Measurements from ENCODE around the gene C1orf216.
"Not testable (repeated sequence)": the region's sequence is repeated elsewhere in the genome, so short reads cannot be mapped to it uniquely, and the experiment has no call there.

C1orf216 gene

GRCh38 chr1:35726450-35727433, 8.1 kb upstream of the C1orf216 start:
- H3K4me1 ChIP-seq (ENCODE audit: control insufficient read depth in 5 of 5, insufficient read depth in 5 of 5, low read length in 5 of 5), result peaks cover 0 to 4% (median 0%) of the 10 kb centered on the region in 5 donors
- no peak overlapping the region for H3K9ac ChIP-seq (ENCODE audit: low read length in 5 of 5)
- no peak overlapping the region for H3K4me3 ChIP-seq (ENCODE audit: low read depth in 1 of 5, low read length in 5 of 5)
- no peaks in the 10 kb centered on the region for H3K9me3 ChIP-seq (ENCODE audit: control insufficient read depth in 5 of 5, low read length in 5 of 5)
- no peaks in the 10 kb centered on the region for H3K27me3 ChIP-seq (ENCODE audit: control insufficient read depth in 5 of 5, insufficient read depth in 4 of 5, low read length in 5 of 5)
- H3K27ac ChIP-seq (ENCODE audit: low read depth, low read length), result no peak overlapping the region
- H3K36me3 ChIP-seq (ENCODE audit: control insufficient read depth in 5 of 5, insufficient read depth in 5 of 5, low read length in 5 of 5), result no peaks in the 10 kb centered on the region

GRCh38 chr1:35725596-35725995, 6.9 kb upstream of the C1orf216 start:
- Histone ChIP-seq H3K9me3 (ENCODE audit: control insufficient read depth in 5 of 5, low read length in 5 of 5) (no peaks in the 10 kb centered on the region), H3K4me1 (ENCODE audit: control insufficient read depth in 5 of 5, insufficient read depth in 5 of 5, low read length in 5 of 5) (peaks cover 0 to 4% (median 0%) of the 10 kb centered on the region in 5 donors), H3K9ac (ENCODE audit: low read length in 5 of 5) (peak overlapping the region in 1 of 5 donors; percentile 4), H3K36me3 (ENCODE audit: control insufficient read depth in 5 of 5, insufficient read depth in 5 of 5, low read length in 5 of 5) (no peaks in the 10 kb centered on the region), H3K27me3 (ENCODE audit: control insufficient read depth in 5 of 5, insufficient read depth in 4 of 5, low read length in 5 of 5) (no peaks in the 10 kb centered on the region), H3K27ac (ENCODE audit: low read depth, low read length) (no peak overlapping the region), H3K4me3 (ENCODE audit: low read depth in 1 of 5, low read length in 5 of 5) (no peak overlapping the region)

- Histone ChIP-seq H3K4me3 (ENCODE audit: low read depth in 1 of 5, low read length in 5 of 5) (peak overlapping the region; percentile 85 to 94 (median 91)), H3K27me3 (ENCODE audit: control insufficient read depth in 5 of 5, insufficient read depth in 4 of 5, low read length in 5 of 5) (no peaks in the 10 kb centered on the region), H3K9me3 (ENCODE audit: control insufficient read depth in 5 of 5, low read length in 5 of 5) (no peaks in the 10 kb centered on the region)
Measured at GRCh38 chr1:35717911-35718476, 690 bp downstream of the C1orf216 start.

DNA sequence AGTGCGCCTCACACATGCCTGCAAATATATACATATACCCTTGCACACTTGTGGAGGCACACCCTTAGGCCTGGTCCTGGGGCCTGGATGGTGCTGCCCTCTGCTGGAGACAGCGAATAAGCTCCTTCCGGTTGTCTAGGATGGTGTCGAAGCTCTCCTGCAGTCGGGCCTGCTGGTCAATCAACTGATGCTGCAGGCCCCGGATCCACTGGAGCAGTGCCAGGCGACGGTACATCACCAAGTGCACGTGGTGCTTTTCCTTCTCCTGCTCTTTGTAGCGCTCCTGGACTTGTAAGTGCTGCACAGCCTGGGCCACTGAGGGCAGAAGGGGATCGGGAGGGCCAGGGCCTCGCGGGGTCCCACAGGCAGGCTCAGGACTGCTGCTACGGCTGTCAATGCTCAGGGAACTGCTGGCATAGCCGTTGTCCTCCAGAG, 3.1 kb downstream of the C1orf216 start:
- Histone ChIP-seq H3K27ac (ENCODE audit: low read depth, low read length) (no peak overlapping the region), H3K36me3 (ENCODE audit: control insufficient read depth in 5 of 5, insufficient read depth in 5 of 5, low read length in 5 of 5) (peaks cover 0 to 31% (median 18%) of the 10 kb centered on the region in 5 donors), H3K4me1 (ENCODE audit: control insufficient read depth in 5 of 5, insufficient read depth in 5 of 5, low read length in 5 of 5) (peaks cover 7 to 41% (median 37%) of the 10 kb centered on the region in 5 donors), H3K27me3 (ENCODE audit: control insufficient read depth in 5 of 5, insufficient read depth in 4 of 5, low read length in 5 of 5) (no peaks in the 10 kb centered on the region), H3K4me3 (ENCODE audit: low read depth in 1 of 5, low read length in 5 of 5) (peak overlapping the region in 3 of 5 donors; percentile 1 to 15 (median 13)), H3K9me3 (ENCODE audit: control insufficient read depth in 5 of 5, low read length in 5 of 5) (no peaks in the 10 kb centered on the region), H3K9ac (ENCODE audit: low read length in 5 of 5) (no peak overlapping the region)

More at GRCh38 chr1:35717911-35718476, 690 bp downstream of the C1orf216 start:
- Histone ChIP-seq H3K27ac (ENCODE audit: low read depth, low read length) (peak overlapping the region; percentile 83), H3K4me1 (ENCODE audit: control insufficient read depth in 5 of 5, insufficient read depth in 5 of 5, low read length in 5 of 5) (peaks cover 7 to 41% (median 37%) of the 10 kb centered on the region in 5 donors), H3K9ac (ENCODE audit: low read length in 5 of 5) (peak overlapping the region; percentile 71 to 98 (median 84)), H3K36me3 (ENCODE audit: control insufficient read depth in 5 of 5, insufficient read depth in 5 of 5, low read length in 5 of 5) (peaks cover 0 to 31% (median 18%) of the 10 kb centered on the region in 5 donors)

GRCh38 chr1:35714921-35715567, 3.6 kb downstream of the C1orf216 start:
- Histone ChIP-seq H3K9me3 (ENCODE audit: control insufficient read depth in 5 of 5, low read length in 5 of 5) (no peaks in the 10 kb centered on the region), H3K27ac (ENCODE audit: low read depth, low read length) (no peak overlapping the region), H3K4me3 (ENCODE audit: low read depth in 1 of 5, low read length in 5 of 5) (peak overlapping the region in 3 of 5 donors; percentile 1 to 15 (median 13)), H3K27me3 (ENCODE audit: control insufficient read depth in 5 of 5, insufficient read depth in 4 of 5, low read length in 5 of 5) (no peaks in the 10 kb centered on the region), H3K36me3 (ENCODE audit: control insufficient read depth in 5 of 5, insufficient read depth in 5 of 5, low read length in 5 of 5) (peaks cover 0 to 31% (median 18%) of the 10 kb centered on the region in 5 donors), H3K4me1 (ENCODE audit: control insufficient read depth in 5 of 5, insufficient read depth in 5 of 5, low read length in 5 of 5) (peaks cover 7 to 41% (median 37%) of the 10 kb centered on the region in 5 donors), H3K9ac (ENCODE audit: low read length in 5 of 5) (no peak overlapping the region)

DNA sequence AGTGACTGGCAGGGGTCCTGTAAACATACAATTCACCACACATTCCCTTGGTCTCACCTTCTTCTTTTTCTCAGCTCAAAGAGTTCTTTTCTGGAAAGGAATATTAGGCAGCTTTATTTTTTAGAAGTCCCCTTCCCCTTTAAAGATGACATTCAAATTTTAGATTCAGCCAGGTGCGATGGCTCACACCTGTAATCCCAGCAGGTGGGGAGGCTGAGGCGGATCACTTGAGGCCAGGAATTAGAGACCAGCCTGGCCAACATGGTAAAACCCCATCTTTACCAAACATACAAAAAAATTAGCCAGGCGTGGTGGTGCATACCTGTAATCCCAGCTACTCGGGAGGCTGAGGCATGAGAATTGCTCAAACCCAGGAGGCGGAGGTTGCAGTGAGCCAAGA, 7.6 kb downstream of the C1orf216 start:
- not testable (repeated sequence) for H3K9me3 ChIP-seq (ENCODE audit: control insufficient read depth in 5 of 5, low read length in 5 of 5); H3K27ac ChIP-seq (ENCODE audit: low read depth, low read length); H3K4me3 ChIP-seq (ENCODE audit: low read depth in 1 of 5, low read length in 5 of 5); H3K9ac ChIP-seq (ENCODE audit: low read length in 5 of 5)
- peaks cover 0 to 31% (median 29%) of the 10 kb centered on the region in 5 donors for H3K4me1 ChIP-seq (ENCODE audit: control insufficient read depth in 5 of 5, insufficient read depth in 5 of 5, low read length in 5 of 5)
- H3K27me3 ChIP-seq (ENCODE audit: control insufficient read depth in 5 of 5, insufficient read depth in 4 of 5, low read length in 5 of 5), result peaks cover 10 to 23% (median 20%) of the 10 kb centered on the region in 5 donors
- H3K36me3 ChIP-seq (ENCODE audit: control insufficient read depth in 5 of 5, insufficient read depth in 5 of 5, low read length in 5 of 5), result peaks cover 0 to 28% (median 18%) of the 10 kb centered on the region in 5 donors

DNA sequence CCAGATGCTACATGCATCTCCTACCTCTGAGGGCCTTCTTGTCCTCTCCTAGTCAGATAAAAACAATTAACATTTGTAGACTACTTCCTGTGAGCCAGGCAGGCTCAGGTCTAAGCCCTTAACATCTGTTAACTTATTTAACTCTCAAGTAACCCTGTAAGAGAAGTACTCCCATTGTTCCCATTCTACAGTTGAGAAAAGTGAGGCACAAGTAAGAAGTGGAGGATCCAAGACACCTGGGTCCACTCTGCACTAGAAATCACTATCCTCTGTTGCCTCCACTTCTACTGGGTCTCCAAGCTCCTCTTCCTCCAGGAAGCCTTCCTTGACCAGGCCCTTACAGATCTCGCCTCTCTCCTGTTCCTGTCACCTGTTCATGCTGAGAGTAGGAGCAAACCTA, 9.7 kb downstream of the C1orf216 start:
- Histone ChIP-seq H3K9me3 (ENCODE audit: control insufficient read depth in 5 of 5, low read length in 5 of 5) (no peaks in the 10 kb centered on the region), H3K4me1 (ENCODE audit: control insufficient read depth in 5 of 5, insufficient read depth in 5 of 5, low read length in 5 of 5) (peaks cover 0 to 15% (median 15%) of the 10 kb centered on the region in 5 donors), H3K4me3 (ENCODE audit: low read depth in 1 of 5, low read length in 5 of 5) (peak overlapping the region in 1 of 5 donors; percentile 51), H3K36me3 (ENCODE audit: control insufficient read depth in 5 of 5, insufficient read depth in 5 of 5, low read length in 5 of 5) (peaks cover 0 to 10% (median 7%) of the 10 kb centered on the region in 5 donors), H3K27ac (ENCODE audit: low read depth, low read length) (no peak overlapping the region), H3K9ac (ENCODE audit: low read length in 5 of 5) (no peak overlapping the region), H3K27me3 (ENCODE audit: control insufficient read depth in 5 of 5, insufficient read depth in 4 of 5, low read length in 5 of 5) (peaks cover 10 to 26% (median 20%) of the 10 kb centered on the region in 5 donors)

GRCh38 chr1:35708441-35708921, 10.2 kb downstream of the C1orf216 start:
- H3K4me1 ChIP-seq (ENCODE audit: control insufficient read depth in 5 of 5, insufficient read depth in 5 of 5, low read length in 5 of 5), result peaks cover 0 to 15% (median 15%) of the 10 kb centered on the region in 5 donors
- peak overlapping the region in 1 of 5 donors; percentile 10 for H3K9ac ChIP-seq (ENCODE audit: low read length in 5 of 5)
- H3K9me3 ChIP-seq (ENCODE audit: control insufficient read depth in 5 of 5, low read length in 5 of 5), result no peaks in the 10 kb centered on the region
- H3K4me3 ChIP-seq (ENCODE audit: low read depth in 1 of 5, low read length in 5 of 5), result peak overlapping the region; percentile 25 to 62 (median 49)
- H3K36me3 ChIP-seq (ENCODE audit: control insufficient read depth in 5 of 5, insufficient read depth in 5 of 5, low read length in 5 of 5), result peaks cover 0 to 6% (median 2%) of the 10 kb centered on the region in 5 donors
- H3K27ac ChIP-seq (ENCODE audit: low read depth, low read length), result no peak overlapping the region
- peaks cover 10 to 26% (median 20%) of the 10 kb centered on the region in 5 donors for H3K27me3 ChIP-seq (ENCODE audit: control insufficient read depth in 5 of 5, insufficient read depth in 4 of 5, low read length in 5 of 5)

DNA sequence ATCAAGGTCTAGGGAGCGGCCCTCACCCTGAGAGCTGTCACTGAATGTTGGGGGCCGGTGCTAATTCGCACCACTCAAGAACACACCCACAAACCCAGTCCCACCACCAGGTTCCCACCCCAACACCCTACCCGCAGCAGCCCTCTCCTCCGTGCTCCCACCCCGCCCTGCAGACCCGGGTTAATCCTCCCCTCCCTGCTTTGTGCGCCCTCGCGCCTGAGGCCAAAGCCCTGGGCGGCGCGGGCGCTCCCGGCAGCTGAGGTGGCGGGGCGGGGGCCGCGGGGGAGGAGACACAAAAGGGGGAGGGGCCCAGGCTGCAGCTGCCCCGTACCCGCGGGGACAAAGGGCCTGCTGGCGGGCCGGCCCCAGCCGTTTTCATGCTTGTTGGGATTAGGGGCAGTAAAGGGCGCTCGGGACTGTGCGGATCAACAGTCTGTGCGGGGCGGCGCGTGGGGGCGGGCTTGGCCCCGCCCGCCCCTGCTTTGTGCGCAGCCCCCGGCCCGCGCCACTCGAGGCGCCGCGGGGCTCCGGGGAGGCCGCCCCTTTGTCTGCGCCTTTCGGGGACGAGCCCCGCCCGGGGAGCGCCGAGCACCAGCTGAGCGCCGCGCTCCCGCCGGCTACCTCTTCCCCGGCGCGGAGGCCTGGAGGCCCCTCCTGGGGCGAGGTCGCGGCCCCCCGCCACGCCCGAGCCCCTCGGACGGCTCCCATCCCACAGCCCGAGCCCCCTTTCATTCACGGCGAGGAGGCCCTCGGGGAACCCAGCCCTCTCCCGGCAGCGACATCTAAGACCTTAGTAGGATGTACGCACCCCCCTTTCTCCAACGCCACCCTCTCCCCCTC, 10.9 kb downstream of the C1orf216 start:
- peaks cover 0 to 15% (median 15%) of the 10 kb centered on the region in 5 donors for H3K4me1 ChIP-seq (ENCODE audit: control insufficient read depth in 5 of 5, insufficient read depth in 5 of 5, low read length in 5 of 5)
- H3K4me3 ChIP-seq (ENCODE audit: low read depth in 1 of 5, low read length in 5 of 5), result peak overlapping the region; percentile 25 to 62 (median 49)
- H3K9ac ChIP-seq (ENCODE audit: low read length in 5 of 5), result peak overlapping the region in 1 of 5 donors; percentile 10
- peaks cover 0 to 4% (median 0%) of the 10 kb centered on the region in 5 donors for H3K36me3 ChIP-seq (ENCODE audit: control insufficient read depth in 5 of 5, insufficient read depth in 5 of 5, low read length in 5 of 5)
- H3K27me3 ChIP-seq (ENCODE audit: control insufficient read depth in 5 of 5, insufficient read depth in 4 of 5, low read length in 5 of 5), result peaks cover 13 to 26% (median 24%) of the 10 kb centered on the region in 5 donors
- H3K9me3 ChIP-seq (ENCODE audit: control insufficient read depth in 5 of 5, low read length in 5 of 5), result no peaks in the 10 kb centered on the region
- no peak overlapping the region for H3K27ac ChIP-seq (ENCODE audit: low read depth, low read length)

Data from subcutaneous abdominal adipose tissue (tissue), 5 donors.